ENCODE measurements around the gene FCHSD2.
"Not testable (repeated sequence)": the region's sequence is repeated elsewhere in the genome, so short reads cannot be mapped to it uniquely, and the experiment has no call there.

The FCHSD2 gene

DNA sequence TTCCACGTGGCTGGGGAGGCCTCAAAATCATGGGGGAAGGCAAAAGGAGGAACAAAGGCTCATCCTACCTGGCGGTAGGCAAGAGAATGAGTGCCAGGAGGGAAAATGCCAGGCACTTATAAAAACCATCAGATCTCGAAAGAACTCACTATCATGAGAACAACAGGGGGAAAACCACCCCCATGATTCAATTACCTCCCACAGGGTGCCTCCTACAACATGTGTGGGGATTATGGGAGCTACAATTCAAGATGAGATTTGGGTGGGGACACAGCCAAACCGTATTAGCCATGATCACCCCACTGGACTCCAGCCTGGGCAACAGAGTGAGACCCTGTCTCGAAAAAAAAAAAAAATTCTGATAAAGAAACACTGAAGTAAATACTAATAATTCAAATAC is 87.1 kb downstream of the FCHSD2 start:
- H3K36me3 Mint-ChIP-seq (ENCODE audit: low read depth), result peaks cover 4% of the 10 kb centered on the region
- H3K27ac Mint-ChIP-seq, result no peak overlapping the region
- no peaks in the 10 kb centered on the region for H3K27me3 Mint-ChIP-seq
- peaks cover 17% of the 10 kb centered on the region for H3K4me1 Mint-ChIP-seq (ENCODE audit: low read depth)
- no peak for DNase-seq
- no peak overlapping the region for H3K4me3 Mint-ChIP-seq
- H3K9me3 Mint-ChIP-seq, result no peaks in the 10 kb centered on the region

DNA sequence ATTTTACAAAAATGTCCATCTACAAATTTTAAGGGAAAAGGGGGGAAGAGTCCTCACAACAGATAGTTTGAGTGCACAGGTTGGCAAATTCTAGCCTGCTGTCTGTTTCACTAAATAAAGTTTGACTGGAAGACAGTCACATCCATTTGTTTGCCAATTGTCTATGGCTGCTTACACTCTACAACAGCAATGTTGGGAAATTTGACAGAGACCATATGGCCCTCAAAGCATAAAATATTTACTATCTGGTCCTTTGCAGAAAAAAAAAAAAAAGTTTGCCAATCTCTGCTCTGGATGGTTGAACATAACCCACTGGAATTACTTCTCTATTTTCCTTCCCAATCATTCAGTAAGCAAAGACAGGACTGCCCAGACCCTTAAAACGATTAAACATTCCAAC is 88.2 kb downstream of the FCHSD2 start:
- Mint-ChIP-seq H3K4me3 (no peak overlapping the region), H3K27ac (no peak overlapping the region), H3K27me3 (no peaks in the 10 kb centered on the region), H3K4me1 (ENCODE audit: low read depth) (peaks cover 15% of the 10 kb centered on the region), H3K9me3 (no peaks in the 10 kb centered on the region), H3K36me3 (ENCODE audit: low read depth) (peaks cover 4% of the 10 kb centered on the region)
- no peak for DNase-seq

- H3K27ac Mint-ChIP-seq, result peak overlapping the region; percentile 19
Observed at GRCh38 chr11:73048446-73048845, 93.7 kb downstream of the FCHSD2 start.

DNA sequence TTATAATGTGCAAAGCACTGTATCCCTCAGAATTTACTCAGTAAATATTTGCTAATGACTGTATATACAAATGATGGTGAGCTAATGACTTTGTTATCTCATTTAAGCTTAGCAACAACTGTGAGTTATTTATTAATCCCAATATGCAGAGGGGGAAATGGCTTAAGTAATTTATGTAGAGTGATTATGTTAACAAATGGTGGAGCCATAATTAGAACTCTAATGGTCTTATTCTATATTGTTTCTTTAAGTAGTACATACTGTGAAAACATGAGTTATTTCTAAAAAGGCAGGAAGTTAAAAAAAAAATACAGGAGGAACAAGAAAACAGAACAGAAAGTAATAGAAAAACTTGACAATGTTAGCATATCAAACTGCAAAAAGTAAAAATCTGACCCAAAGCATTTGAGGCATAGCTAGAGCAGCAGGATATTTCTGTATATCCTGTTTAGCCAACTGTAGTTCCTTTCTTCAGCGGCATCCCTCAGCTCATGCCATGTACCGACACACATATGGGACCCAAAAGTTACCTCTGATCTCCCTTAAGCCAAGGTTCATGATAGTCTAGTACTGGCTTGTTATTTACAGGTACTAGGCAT is 94.2 kb downstream of the FCHSD2 start:
- Mint-ChIP-seq H3K9me3 (no peaks in the 10 kb centered on the region), H3K4me1 (ENCODE audit: low read depth) (peaks cover 22% of the 10 kb centered on the region), H3K27me3 (no peaks in the 10 kb centered on the region), H3K27ac (peak overlapping the region; percentile 19), H3K4me3 (peak overlapping the region; percentile 8), H3K36me3 (ENCODE audit: low read depth) (peaks cover 6% of the 10 kb centered on the region)
- DNase-seq, result no peak

More at GRCh38 chr11:73048446-73048845, 93.7 kb downstream of the FCHSD2 start:
- H3K27me3 Mint-ChIP-seq, result no peaks in the 10 kb centered on the region
- H3K4me1 Mint-ChIP-seq (ENCODE audit: low read depth), result peaks cover 22% of the 10 kb centered on the region
- peaks cover 4% of the 10 kb centered on the region for H3K36me3 Mint-ChIP-seq (ENCODE audit: low read depth)
- H3K4me3 Mint-ChIP-seq, result no peak overlapping the region
- no peaks in the 10 kb centered on the region for H3K9me3 Mint-ChIP-seq
- DNase-seq, result no peak

- H3K4me1 Mint-ChIP-seq (ENCODE audit: low read depth), result peaks cover 15% of the 10 kb centered on the region
- H3K27me3 Mint-ChIP-seq, result no peaks in the 10 kb centered on the region
- peaks cover 3% of the 10 kb centered on the region for H3K9me3 Mint-ChIP-seq
- H3K4me3 Mint-ChIP-seq, result no peak overlapping the region
- no peak for DNase-seq
- H3K27ac Mint-ChIP-seq, result no peak overlapping the region
- H3K36me3 Mint-ChIP-seq (ENCODE audit: low read depth), result peaks cover 11% of the 10 kb centered on the region
Observed at GRCh38 chr11:73040046-73040445, 102.1 kb downstream of the FCHSD2 start.

- H3K4me1 Mint-ChIP-seq (ENCODE audit: low read depth), result peaks cover 39% of the 10 kb centered on the region
- H3K27ac Mint-ChIP-seq, result peak overlapping the region; percentile 91
- no peak for DNase-seq
- H3K36me3 Mint-ChIP-seq (ENCODE audit: low read depth), result peaks cover 3% of the 10 kb centered on the region
- no peaks in the 10 kb centered on the region for H3K27me3 Mint-ChIP-seq
- H3K9me3 Mint-ChIP-seq, result no peaks in the 10 kb centered on the region
- H3K4me3 Mint-ChIP-seq, result peak overlapping the region; percentile 56
Observed at GRCh38 chr11:73034777-73035176, 107.3 kb downstream of the FCHSD2 start.

DNA sequence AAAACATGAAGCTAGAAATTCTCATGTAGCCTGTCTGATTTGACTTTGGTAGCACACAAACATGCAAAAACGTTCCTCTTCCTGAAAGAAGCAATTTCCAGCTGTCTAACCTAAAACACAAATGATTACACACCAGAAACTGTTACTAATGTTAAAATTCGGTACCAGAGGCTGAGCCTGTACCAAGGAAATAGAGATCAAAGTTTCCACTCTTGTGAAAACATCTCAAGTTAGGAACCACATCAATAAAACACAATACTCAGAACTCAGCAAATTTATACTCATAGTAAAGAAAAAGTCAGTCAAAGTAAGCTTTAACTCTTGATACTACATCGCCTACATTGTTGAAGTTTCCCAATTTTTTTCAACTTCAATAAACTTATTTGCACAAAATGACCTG is 107.8 kb downstream of the FCHSD2 start:
- Mint-ChIP-seq H3K27ac (peak overlapping the region; percentile 91), H3K4me1 (ENCODE audit: low read depth) (peaks cover 43% of the 10 kb centered on the region), H3K27me3 (no peaks in the 10 kb centered on the region), H3K4me3 (peak overlapping the region; percentile 56), H3K36me3 (ENCODE audit: low read depth) (peaks cover 3% of the 10 kb centered on the region), H3K9me3 (no peaks in the 10 kb centered on the region)
- DNase-seq, result no peak

DNA sequence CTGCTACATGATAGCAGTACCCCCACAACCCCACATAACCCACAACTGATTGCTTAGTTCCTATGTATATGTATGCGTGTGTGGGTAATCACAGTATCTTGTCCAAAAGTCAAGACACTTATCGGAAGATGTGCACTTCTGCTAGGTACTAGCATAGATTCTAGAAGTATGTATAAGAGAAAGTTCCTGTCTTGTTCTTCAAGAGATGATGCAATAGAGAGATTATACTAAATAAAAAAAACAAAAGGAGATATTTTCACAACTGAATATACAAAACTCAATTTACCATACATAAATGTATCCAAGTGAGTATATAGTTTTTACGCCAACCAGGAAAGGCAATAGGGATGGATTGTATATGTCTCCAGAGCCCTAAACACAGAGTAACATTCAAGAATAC is 112.0 kb downstream of the FCHSD2 start:
- peaks cover 30% of the 10 kb centered on the region for H3K36me3 Mint-ChIP-seq (ENCODE audit: low read depth)
- H3K9me3 Mint-ChIP-seq, result peaks cover 20% of the 10 kb centered on the region
- DNase-seq, result no peak
- H3K27me3 Mint-ChIP-seq, result no peaks in the 10 kb centered on the region
- H3K4me1 Mint-ChIP-seq (ENCODE audit: low read depth), result peaks cover 40% of the 10 kb centered on the region
- H3K4me3 Mint-ChIP-seq, result no peak overlapping the region
- H3K27ac Mint-ChIP-seq, result no peak overlapping the region

- no peak overlapping the region for H3K27ac Mint-ChIP-seq
- H3K36me3 Mint-ChIP-seq (ENCODE audit: low read depth), result peaks cover 37% of the 10 kb centered on the region
- peaks cover 26% of the 10 kb centered on the region for H3K9me3 Mint-ChIP-seq
- no peak overlapping the region for H3K4me3 Mint-ChIP-seq
- H3K4me1 Mint-ChIP-seq (ENCODE audit: low read depth), result peaks cover 33% of the 10 kb centered on the region
- no peak for DNase-seq
- no peaks in the 10 kb centered on the region for H3K27me3 Mint-ChIP-seq
Observed at GRCh38 chr11:73029403-73029802, 112.7 kb downstream of the FCHSD2 start.

DNA sequence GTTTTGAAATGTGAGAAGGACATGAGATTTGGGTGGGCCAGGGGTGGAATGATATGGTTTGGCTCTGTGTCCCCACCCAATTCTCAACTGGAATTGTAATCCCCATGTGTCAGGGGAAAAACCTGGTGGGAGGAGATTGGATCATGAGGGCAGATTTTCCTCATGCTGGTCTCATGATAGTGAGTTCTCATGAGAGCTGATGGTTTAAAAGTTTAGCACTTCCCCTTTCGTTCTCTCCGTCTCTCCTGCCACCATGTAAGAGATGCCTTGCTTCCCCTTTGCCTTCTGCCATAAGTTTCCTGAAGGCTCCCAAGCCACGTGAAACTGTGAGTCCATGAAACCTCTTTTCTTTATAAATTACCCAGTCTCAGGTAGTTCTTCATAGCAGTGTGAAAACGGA is 113.5 kb downstream of the FCHSD2 start:
- Mint-ChIP-seq H3K27me3 (no peaks in the 10 kb centered on the region), H3K9me3 (peaks cover 33% of the 10 kb centered on the region), H3K4me1 (ENCODE audit: low read depth) (peaks cover 28% of the 10 kb centered on the region), H3K4me3 (no peak overlapping the region), H3K27ac (no peak overlapping the region), H3K36me3 (ENCODE audit: low read depth) (peaks cover 45% of the 10 kb centered on the region)
- DNase-seq, result no peak

- peaks cover 48% of the 10 kb centered on the region for H3K36me3 Mint-ChIP-seq (ENCODE audit: low read depth)
- not testable (repeated sequence) for H3K27me3 Mint-ChIP-seq, H3K4me3 Mint-ChIP-seq, DNase-seq, H3K27ac Mint-ChIP-seq
- peaks cover 20% of the 10 kb centered on the region for H3K4me1 Mint-ChIP-seq (ENCODE audit: low read depth)
- peaks cover 33% of the 10 kb centered on the region for H3K9me3 Mint-ChIP-seq
Observed at GRCh38 chr11:73027840-73028239, 114.3 kb downstream of the FCHSD2 start.

- no peak overlapping the region for H3K27ac Mint-ChIP-seq
- H3K4me1 Mint-ChIP-seq (ENCODE audit: low read depth), result peaks cover 11% of the 10 kb centered on the region
- no peaks in the 10 kb centered on the region for H3K27me3 Mint-ChIP-seq
- peaks cover 33% of the 10 kb centered on the region for H3K9me3 Mint-ChIP-seq
- H3K4me3 Mint-ChIP-seq, result no peak overlapping the region
- no peak for DNase-seq
- H3K36me3 Mint-ChIP-seq (ENCODE audit: low read depth), result peaks cover 49% of the 10 kb centered on the region
Observed at GRCh38 chr11:73024639-73025038, 117.5 kb downstream of the FCHSD2 start.

- H3K4me1 Mint-ChIP-seq (ENCODE audit: low read depth), result peaks cover 4% of the 10 kb centered on the region
Observed at GRCh38 chr11:73019996-73020395, 122.1 kb downstream of the FCHSD2 start.

GRCh38 chr11:73019449-73019848 is 122.7 kb downstream of the FCHSD2 start:
- no peak for DNase-seq
- Mint-ChIP-seq H3K4me3 (no peak overlapping the region), H3K27me3 (no peaks in the 10 kb centered on the region), H3K36me3 (ENCODE audit: low read depth) (peaks cover 16% of the 10 kb centered on the region), H3K4me1 (ENCODE audit: low read depth) (peaks cover 4% of the 10 kb centered on the region), H3K27ac (no peak overlapping the region), H3K9me3 (peaks cover 7% of the 10 kb centered on the region)

More at GRCh38 chr11:73019996-73020395, 122.1 kb downstream of the FCHSD2 start:
- H3K36me3 Mint-ChIP-seq (ENCODE audit: low read depth), result peaks cover 22% of the 10 kb centered on the region
- no peaks in the 10 kb centered on the region for H3K27me3 Mint-ChIP-seq
- DNase-seq, result no peak
- H3K27ac Mint-ChIP-seq, result no peak overlapping the region
- no peak overlapping the region for H3K4me3 Mint-ChIP-seq
- H3K9me3 Mint-ChIP-seq, result peaks cover 12% of the 10 kb centered on the region

- H3K36me3 Mint-ChIP-seq (ENCODE audit: low read depth), result peaks cover 10% of the 10 kb centered on the region
- no peak for DNase-seq
Observed at GRCh38 chr11:73018856-73019255, 123.3 kb downstream of the FCHSD2 start.

More at GRCh38 chr11:73018856-73019255, 123.3 kb downstream of the FCHSD2 start:
- no peak overlapping the region for H3K27ac Mint-ChIP-seq
- H3K27me3 Mint-ChIP-seq, result no peaks in the 10 kb centered on the region
- peaks cover 4% of the 10 kb centered on the region for H3K4me1 Mint-ChIP-seq (ENCODE audit: low read depth)
- H3K9me3 Mint-ChIP-seq, result peaks cover 2% of the 10 kb centered on the region
- no peak overlapping the region for H3K4me3 Mint-ChIP-seq
